Choroid plexus epithelial cell (primary cell): Measurements from ENCODE around the gene PTGFRN.

Source experiments
- DNase-seq: peaks from one replicate; pipeline ENCODE4 v3.0.0-alpha.2; 2010; ENCODE audit warnings: low read depth
- H3K4me3 ChIP-seq: 2 replicates; pipeline ENCODE4 v1.5.1; 2011; ENCODE audit warnings: low read depth, mild to moderate bottlenecking, control low read depth, low read length, moderate library complexity
- TF ChIP-seq, protein P1 (sequence below): conservative IDR thresholded peaks from 2 replicates; pipeline ENCODE4 v1.5.1; 2011; ENCODE audit warnings: low read depth, mild to moderate bottlenecking, control low read depth, inconsistent platforms, low read length, moderate library complexity

PTGFRN gene

GRCh38 chr1:116949213-116949985, 39.7 kb downstream of the PTGFRN start:
- H3K4me3 ChIP-seq: no peak overlapping the region
- TF ChIP-seq, protein P1, sequence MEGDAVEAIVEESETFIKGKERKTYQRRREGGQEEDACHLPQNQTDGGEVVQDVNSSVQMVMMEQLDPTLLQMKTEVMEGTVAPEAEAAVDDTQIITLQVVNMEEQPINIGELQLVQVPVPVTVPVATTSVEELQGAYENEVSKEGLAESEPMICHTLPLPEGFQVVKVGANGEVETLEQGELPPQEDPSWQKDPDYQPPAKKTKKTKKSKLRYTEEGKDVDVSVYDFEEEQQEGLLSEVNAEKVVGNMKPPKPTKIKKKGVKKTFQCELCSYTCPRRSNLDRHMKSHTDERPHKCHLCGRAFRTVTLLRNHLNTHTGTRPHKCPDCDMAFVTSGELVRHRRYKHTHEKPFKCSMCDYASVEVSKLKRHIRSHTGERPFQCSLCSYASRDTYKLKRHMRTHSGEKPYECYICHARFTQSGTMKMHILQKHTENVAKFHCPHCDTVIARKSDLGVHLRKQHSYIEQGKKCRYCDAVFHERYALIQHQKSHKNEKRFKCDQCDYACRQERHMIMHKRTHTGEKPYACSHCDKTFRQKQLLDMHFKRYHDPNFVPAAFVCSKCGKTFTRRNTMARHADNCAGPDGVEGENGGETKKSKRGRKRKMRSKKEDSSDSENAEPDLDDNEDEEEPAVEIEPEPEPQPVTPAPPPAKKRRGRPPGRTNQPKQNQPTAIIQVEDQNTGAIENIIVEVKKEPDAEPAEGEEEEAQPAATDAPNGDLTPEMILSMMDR: no peak
- no peak for DNase-seq

DNA sequence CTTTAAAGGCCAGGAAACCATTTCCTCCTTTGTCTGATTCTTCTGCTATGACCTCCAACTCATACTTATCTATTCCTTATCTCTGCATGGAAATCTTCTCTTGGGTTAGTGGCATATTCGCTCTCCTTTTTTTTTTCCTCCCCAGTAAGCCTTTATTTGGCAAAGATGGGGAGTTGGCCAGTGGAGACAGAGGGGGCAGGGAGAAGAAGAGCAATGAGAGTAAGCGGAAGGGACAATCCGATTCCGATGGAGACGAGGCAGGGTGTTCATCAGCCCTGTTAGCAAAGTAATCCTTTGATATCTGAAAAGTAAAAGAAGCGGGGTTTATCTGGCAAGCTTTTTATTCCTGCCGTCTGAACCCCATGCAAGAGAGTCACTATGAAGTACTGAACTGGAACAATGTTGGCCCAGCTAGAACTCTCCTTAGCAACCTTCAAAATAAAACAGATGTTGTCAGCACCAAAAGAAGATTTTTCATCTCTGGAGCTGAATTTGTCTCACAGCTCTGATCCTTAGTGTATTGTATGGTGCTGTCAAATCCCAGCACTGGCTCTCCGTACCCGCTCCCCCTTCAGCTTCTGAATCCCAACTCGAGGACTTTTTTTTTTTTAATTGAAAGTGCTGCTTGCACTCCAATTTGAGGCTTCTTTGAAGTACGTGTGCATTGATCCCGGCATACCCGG, 40.9 kb downstream of the PTGFRN start:
- TF ChIP-seq, protein P1: no peak
- peak; percentile 15 for DNase-seq
- H3K4me3 ChIP-seq: no peak overlapping the region

- H3K4me3 ChIP-seq: no peak overlapping the region
- TF ChIP-seq, protein P1: no peak
- peak; percentile 42 for DNase-seq
Observed at GRCh38 chr1:116951200-116951935, 41.7 kb downstream of the PTGFRN start.

DNA sequence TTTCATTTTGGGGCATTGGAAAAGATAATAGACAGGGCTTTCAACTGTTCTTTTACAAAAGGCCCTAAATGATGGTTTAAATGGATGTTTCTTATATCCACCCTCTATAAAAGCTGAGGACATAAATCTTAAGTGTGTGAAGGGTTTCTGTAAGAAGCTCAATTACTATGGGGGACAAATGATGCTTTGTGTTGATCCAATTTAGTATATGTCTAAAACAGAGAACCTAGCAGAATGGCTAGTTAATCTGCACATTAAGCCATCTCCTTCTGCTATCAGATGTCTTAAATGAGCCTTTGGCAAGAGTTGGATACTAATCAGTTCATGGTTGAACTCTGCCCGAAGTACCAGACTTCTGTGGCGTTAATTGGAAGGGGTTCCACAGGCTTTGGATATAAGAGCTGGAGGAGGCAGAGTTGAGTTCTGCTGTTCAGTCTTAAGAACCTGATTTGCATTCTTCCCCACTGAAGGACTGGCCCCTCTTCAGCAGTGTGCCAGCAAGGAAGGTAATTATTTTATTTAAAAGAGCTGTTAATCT, 43.1 kb downstream of the PTGFRN start:
- no peak for DNase-seq
- TF ChIP-seq, protein P1: no peak
- no peak overlapping the region for H3K4me3 ChIP-seq

GRCh38 chr1:116954440-116954839, 44.7 kb downstream of the PTGFRN start:
- no peak overlapping the region for H3K4me3 ChIP-seq
- TF ChIP-seq, protein P1: no peak
- DNase-seq: no peak

GRCh38 chr1:116956378-116956777, 46.7 kb downstream of the PTGFRN start:
- no peak overlapping the region for H3K4me3 ChIP-seq
- TF ChIP-seq, protein P1: no peak
- no peak for DNase-seq
